Uterus (tissue), 4 donors: Measurements from ENCODE around the gene FNDC11. TPM values are rescaled to one million over a fixed set of nuclear protein-coding genes. Genes with fewer than 3 reads are reported as not detected.
"Not testable (repeated sequence)": the region's sequence is repeated elsewhere in the genome, so short reads cannot be mapped to it uniquely, and the experiment has no call there.

Experiments used
- DNase-seq, 2 donors: peaks; one replicate each; pipeline ENCODE4 v3.0.0-alpha.2; 2019 to 2020
- H3K27ac ChIP-seq, 2 donors: fragments of 200-600 bp; sonication (generic); 1 replicate in 1 of 2; 2 replicates in 1 of 2; pipeline ENCODE4 v1.5.1; 2016 to 2018
- H3K27me3 ChIP-seq, 2 donors: fragments of 200-600 bp; sonication (generic); one replicate each; pipeline ENCODE4 v1.5.1; 2018 to 2019; ENCODE audit warnings: control low read depth in 1 of 2
- H3K36me3 ChIP-seq, 2 donors: fragments of 200-600 bp; sonication (generic); one replicate each; pipeline ENCODE4 v1.5.1; 2019; ENCODE audit warnings: control low read depth in 1 of 2
- H3K4me1 ChIP-seq, 2 donors: fragments of 200-600 bp; sonication (generic); one replicate each; pipeline ENCODE4 v1.5.1; 2018 to 2019; ENCODE audit warnings: control low read depth in 1 of 2
- H3K4me3 ChIP-seq, 2 donors: fragments of 200-600 bp; sonication (generic); 1 replicate in 1 of 2; 2 replicates in 1 of 2; pipeline ENCODE4 v1.5.1; 2018 to 2019; ENCODE audit warnings: mild to moderate bottlenecking in 1 of 2
- H3K9me3 ChIP-seq, 2 donors: fragments of 200-600 bp; sonication (generic); one replicate each; pipeline ENCODE4 v1.5.1; 2019; ENCODE audit warnings: control low read depth in 1 of 2
- CTCF ChIP-seq, 4 experiments: fragments of 200-600 bp in 2 of 4; fragments of 450-650 bp in 2 of 4; sonication (generic) in 2 of 4; IDR thresholded peaks; one replicate each; pipeline ENCODE4 v1.5.1; 2016 to 2019; ENCODE audit warnings: antibody characterized with exemption in 4 of 4, mild to moderate bottlenecking in 2 of 4, moderate library complexity in 1 of 4
- POLR2A ChIP-seq, 2 donors: fragments of 450-650 bp; IDR thresholded peaks; one replicate each; pipeline ENCODE4 v1.6.1; 2016; ENCODE audit warnings: antibody characterized with exemption in 2 of 2, mild to moderate bottlenecking in 1 of 2, moderate library complexity in 1 of 2
- intact Hi-C: fragments of 100-400 bp; cut with DNase I; formaldehyde crosslinking; loops from one replicate; pipeline ENCODE4 v1.15.1; 2023; ENCODE audit warnings: low total_unique reads
- total RNA-seq, 4 donors: library from RNA; depleted of rRNA in 3 of 4; stranded (reverse); fragments of >200 nt in 3 of 4; gene quantifications; one replicate each; pipeline versions ENCODE4 v1.1.0 to v1.2.4, GENCODE V29; 2014 to 2023
- donor health status: DM: yes; HTN: yes; CAD: no.

FNDC11 gene
- total RNA-seq, 4 donors from 2014 or later = 0.34 to 0.69 TPM; not detected in 2

- H3K4me1 ChIP-seq = no peaks in the 10 kb centered on the region
- H3K27me3 ChIP-seq = no peaks in the 10 kb centered on the region
- intact Hi-C loops = no loop called here
- H3K4me3 ChIP-seq = no peak overlapping the region
- DNase-seq = no peak
- no peaks in the 10 kb centered on the region for H3K36me3 ChIP-seq
- no peak for TF ChIP-seq POLR2A (IDR thresholded peaks at IDR 0.05)
- no peak for TF ChIP-seq CTCF (IDR thresholded peaks at IDR 0.05)
- no peak overlapping the region for H3K27ac ChIP-seq
- no peaks in the 10 kb centered on the region for H3K9me3 ChIP-seq
These were observed 45.6 kb downstream of the FNDC11 start for GRCh38 chr20:63599396-63600050.

GRCh38 chr20:63601679-63602078 is 47.7 kb downstream of the FNDC11 start:
- H3K27ac ChIP-seq, H3K36me3 ChIP-seq, DNase-seq, intact Hi-C loops, H3K4me3 ChIP-seq, H3K27me3 ChIP-seq, H3K9me3 ChIP-seq, H3K4me1 ChIP-seq: not testable (repeated sequence)

- Histone ChIP-seq H3K36me3 (no peaks in the 10 kb centered on the region), H3K9me3 (no peaks in the 10 kb centered on the region), H3K27me3 (no peaks in the 10 kb centered on the region), H3K4me1 (no peaks in the 10 kb centered on the region), H3K27ac (no peak overlapping the region), H3K4me3 (no peak overlapping the region)
- no peak for TF ChIP-seq CTCF (IDR thresholded peaks at IDR 0.05)
- no peak for TF ChIP-seq POLR2A (IDR thresholded peaks at IDR 0.05)
- DNase-seq = no peak
- intact Hi-C loops = no loop called here
These were observed 48.4 kb downstream of the FNDC11 start for GRCh38 chr20:63602321-63602720.

Other genes starting within 250 kb of the FNDC11 start
- gene CHRNA4, start 192.8 kb upstream of the FNDC11 start, total RNA-seq = 1 to 10 TPM in 1 of 4 donors, under 1 TPM in 1, not detected in 2; 0.21 to 1.5 TPM
- gene KCNQ2, start 81.5 kb upstream of the FNDC11 start, total RNA-seq = 1 to 10 TPM in 2 of 4 donors, not detected in 2; 1.2 to 4.9 TPM
- 1 to 10 TPM in 2 of 4 donors, not detected in 2; 1.1 to 1.5 TPM for gene EEF1A2, start 55.1 kb upstream of the FNDC11 start, total RNA-seq
- gene PPDPF, start 33.4 kb upstream of the FNDC11 start, total RNA-seq = 100 to 1,000 TPM in 2 of 4 donors, 10 to 100 TPM in 2; 35.8 to 200 (median 88.6) TPM
- under 1 TPM in 2 of 4 donors, not detected in 2; under 0.01 TPM for gene PTK6, start 16.8 kb upstream of the FNDC11 start, total RNA-seq
- not detected for gene SRMS, start 6.4 kb upstream of the FNDC11 start, total RNA-seq
- gene HELZ2, start 20.1 kb downstream of the FNDC11 start, total RNA-seq = 10 to 100 TPM in 3 of 4 donors, 1 to 10 TPM in 1; 3.5 to 41.9 (median 22.1) TPM
- gene GMEB2, start 72.9 kb downstream of the FNDC11 start, total RNA-seq = 10 to 100 TPM in 2 of 4 donors, 1 to 10 TPM in 2; 2.1 to 24.8 (median 11.5) TPM
- gene STMN3, start 99.3 kb downstream of the FNDC11 start, total RNA-seq = 10 to 100 TPM in 3 of 4 donors, 1 to 10 TPM in 1; 9.2 to 30.5 (median 20.9) TPM
- 10 to 100 TPM; 17.4 to 56.5 (median 26.6) TPM for gene RTEL1, start 104.2 kb downstream of the FNDC11 start, total RNA-seq
- 1 to 10 TPM in 1 of 4 donors, under 1 TPM in 1, not detected in 2; 0.83 to 4.1 TPM for gene TNFRSF6B, start 142.5 kb downstream of the FNDC11 start, total RNA-seq
- gene ARFRP1, start 153.8 kb downstream of the FNDC11 start, total RNA-seq = 10 to 100 TPM; 26.1 to 59.8 (median 33.5) TPM
- gene ZGPAT, start 153.9 kb downstream of the FNDC11 start, total RNA-seq = 10 to 100 TPM in 3 of 4 donors, 1 to 10 TPM in 1; 1.5 to 37.9 (median 15.3) TPM
- gene LIME1, start 182.5 kb downstream of the FNDC11 start, total RNA-seq = 10 to 100 TPM in 1 of 4 donors, 1 to 10 TPM in 3; 2.6 to 10.5 (median 8.4) TPM
- 100 to 1,000 TPM in 1 of 4 donors, 10 to 100 TPM in 3; 10.5 to 120 (median 41.0) TPM for gene SLC2A4RG, start 185.6 kb downstream of the FNDC11 start, total RNA-seq